ENCODE data around the gene BRINP2. TPM values are rescaled to one million over a fixed set of nuclear protein-coding genes. Genes with fewer than 3 reads are reported as not detected.

BRINP2 gene
- total and polyA plus RNA-seq, 2 of the 4 experiments (the other 2 are of a cell fraction): not detected

- TF ChIP-seq RAD21 (IDR thresholded peaks at IDR 0.05; ENCODE audit: low read length) (no peak), RFX5 (IDR thresholded peaks at IDR 0.05; ENCODE audit: low read depth, low read length) (no peak), MAFK (IDR thresholded peaks at IDR 0.05; ENCODE audit: low read depth, low read length) (no peak), NFE2L2 (IDR thresholded peaks at IDR 0.05; ENCODE audit: low read depth, low read length) (no peak)
- Histone ChIP-seq H3K27me3 (ENCODE audit: control insufficient read depth, insufficient read depth, low read length) (no peaks in the 10 kb centered on the region; the same call in 1 of the 2 replicates), H3K4me3 (ENCODE audit: insufficient read depth, low read depth, low read length) (no peak overlapping the region), H3K9me3 (ENCODE audit: control insufficient read depth, insufficient read depth, low read length) (no peaks in the 10 kb centered on the region), H3K4me2 (ENCODE audit: low read depth, low read length) (no peak overlapping the region), H3K23ac (ENCODE audit: low read depth, low read length) (no peak overlapping the region), H3K9me1 (ENCODE audit: insufficient read depth, low read length) (no peaks in the 10 kb centered on the region), H3K27ac (ENCODE audit: insufficient read depth, low read length) (no peak overlapping the region), H3K18ac (ENCODE audit: low read depth, low read length) (no peak overlapping the region), H2AK5ac (ENCODE audit: low read depth, low read length) (no peak overlapping the region), H3K79me1 (ENCODE audit: low read depth in 1 of 2, low read length in 2 of 2) (no peaks in the 10 kb centered on the region), H4K8ac (ENCODE audit: low read depth in 2 of 2, low read length in 2 of 2) (no peak overlapping the region), H4K5ac (ENCODE audit: low read depth, low read length) (no peak overlapping the region), H3K14ac (replicated peaks; ENCODE audit: low read depth, low read length) (no peak overlapping the region), H3K36me3 (ENCODE audit: control insufficient read depth, insufficient read depth, low read length) (no peaks in the 10 kb centered on the region), H3K4ac (ENCODE audit: low read depth, low read length) (no peak overlapping the region), H3K9ac (ENCODE audit: low read depth, low read length) (no peak overlapping the region), H2BK5ac (ENCODE audit: low read depth, low read length, poor library complexity, severe bottlenecking) (no peak overlapping the region), H2BK20ac (ENCODE audit: low read depth, low read length) (no peak overlapping the region), H2AFZ (replicated peaks; ENCODE audit: low read length, poor library complexity) (no peak overlapping the region), H2BK15ac (ENCODE audit: low read depth, low read length) (no peak overlapping the region), H4K20me1 (ENCODE audit: insufficient read depth, low read length) (no peaks in the 10 kb centered on the region), H2AK9ac (replicated peaks; ENCODE audit: low read depth, low read length, poor library complexity) (no peak overlapping the region), H3K4me1 (ENCODE audit: control insufficient read depth, insufficient read depth, low read length) (no peaks in the 10 kb centered on the region), H2BK120ac (ENCODE audit: low read depth, low read length) (no peak overlapping the region), H4K91ac (ENCODE audit: insufficient read depth, low read depth, low read length) (no peak overlapping the region), H3K56ac (ENCODE audit: extremely low read depth, insufficient read depth, low read length) (no peak overlapping the region)
- ChIA-PET CTCF (no interaction called here), POLR2A (ENCODE audit: unreplicated experiment) (no interaction called here)
- no peak for ATAC-seq (ENCODE audit: low read depth)
- in situ Hi-C loops (cut with MboI; ENCODE audit: low sequenced_read_pairs) (no loop called here), intact Hi-C loops (cut with micrococcal nuclease) (no loop called here), dilution Hi-C loops (cut with HindIII; ENCODE audit: low sequenced_read_pairs, unreplicated experiment) (no loop called here)
- no peak for DNase-seq
- BruUV-seq (replicated peaks): no TSS peak
Observed at GRCh38 chr1:177249231-177249630, 78.5 kb downstream of the BRINP2 start.

Measured in IMR-90 (cell line).